SU-DHL-6 (cell line): ENCODE data around the gene TMEM59L.

Source experiments
- H2AFZ ChIP-seq: fragments of 200-600 bp; sonication (generic); 2 replicates; pipeline ENCODE4 v1.6.1; 2014; ENCODE audit warnings: low read depth, mild to moderate bottlenecking, moderate library complexity, mixed read lengths, antibody characterized with exemption, low read length; ENCODE audit not compliant: severe bottlenecking
- H3F3A ChIP-seq: fragments of 200-600 bp; shearing (Covaris generic); 2 replicates; pipeline ENCODE4 v1.6.0; 2016; ENCODE audit warnings: antibody characterized with exemption, mild to moderate bottlenecking; ENCODE audit not compliant: insufficient read depth
- H3K27ac ChIP-seq: fragments of 200-600 bp; sonication (generic); 2 replicates; pipeline ENCODE4 v1.5.1; 2016; ENCODE audit warnings: low read depth, mild to moderate bottlenecking, low read length, moderate library complexity, mixed read lengths
- H3K27me3 ChIP-seq: fragments of 200-600 bp; sonication (generic), shearing (Covaris generic); 2 replicates; pipeline ENCODE4 v1.6.0; 2014; ENCODE audit warnings: mild to moderate bottlenecking, low read length
- H3K36me3 ChIP-seq: fragments of 200-600 bp; sonication (generic); 2 replicates; pipeline ENCODE4 v1.6.1; 2014; ENCODE audit warnings: mild to moderate bottlenecking, low read length, mixed read lengths
- H3K4me2 ChIP-seq: fragments of 300-600, 200-600 bp; shearing (Covaris generic), sonication (generic); 2 replicates; pipeline ENCODE4 v1.6.0; 2014; ENCODE audit warnings: low read length, low read depth, mild to moderate bottlenecking; ENCODE audit not compliant: poor library complexity, severe bottlenecking
- H3K4me3 ChIP-seq: fragments of 200-600 bp; sonication (generic); 2 replicates; pipeline ENCODE4 v1.5.1; 2014; ENCODE audit warnings: antibody characterized with exemption, low read length, mild to moderate bottlenecking, mixed read lengths; ENCODE audit not compliant: insufficient read depth, poor library complexity, severe bottlenecking
- H3K79me2 ChIP-seq: fragments of 200-600 bp; sonication (generic); 2 replicates; pipeline ENCODE4 v1.6.1; 2014; ENCODE audit warnings: mild to moderate bottlenecking, low read length, moderate library complexity; ENCODE audit not compliant: insufficient read depth
- H3K9ac ChIP-seq: fragments of 200-600 bp; sonication (generic); 2 replicates; pipeline ENCODE4 v1.7.0; 2014; ENCODE audit warnings: mild to moderate bottlenecking, low read length
- H3K9me2 ChIP-seq: fragments of 200-600 bp; sonication (generic); replicated peaks from 2 replicates; pipeline ENCODE4 v1.6.1; 2014; ENCODE audit warnings: low read length; ENCODE audit not compliant: insufficient read depth
- H3K9me3 ChIP-seq: fragments of 200-600 bp; sonication (generic); 2 replicates; pipeline ENCODE4 v1.6.1; 2014; ENCODE audit warnings: low read length, mixed read lengths; ENCODE audit not compliant: insufficient read depth
- H4K20me1 ChIP-seq: fragments of 200-600 bp; sonication (generic); 2 replicates; pipeline ENCODE4 v1.6.1; 2014; ENCODE audit warnings: low read depth, mild to moderate bottlenecking, antibody characterized with exemption, low read length, moderate library complexity, mixed read lengths
- EZH2phosphoT487 ChIP-seq: fragments of 200-600 bp; sonication (generic), shearing (Covaris generic); conservative IDR thresholded peaks from 2 replicates; pipeline ENCODE4 v1.6.1; 2018; ENCODE audit warnings: mild to moderate bottlenecking, antibody characterized with exemption, low read length, moderate library complexity, mixed read lengths
- TF ChIP-seq, protein P1 (sequence below): fragments of 200-600 bp; sonication (generic); IDR thresholded peaks from one replicate; pipeline ENCODE4 v1.5.1; 2017; ENCODE audit warnings: antibody characterized with exemption, mild to moderate bottlenecking, low read length, moderate library complexity; ENCODE audit not compliant: insufficient read depth, poor library complexity, severe bottlenecking

Gene TMEM59L

DNA sequence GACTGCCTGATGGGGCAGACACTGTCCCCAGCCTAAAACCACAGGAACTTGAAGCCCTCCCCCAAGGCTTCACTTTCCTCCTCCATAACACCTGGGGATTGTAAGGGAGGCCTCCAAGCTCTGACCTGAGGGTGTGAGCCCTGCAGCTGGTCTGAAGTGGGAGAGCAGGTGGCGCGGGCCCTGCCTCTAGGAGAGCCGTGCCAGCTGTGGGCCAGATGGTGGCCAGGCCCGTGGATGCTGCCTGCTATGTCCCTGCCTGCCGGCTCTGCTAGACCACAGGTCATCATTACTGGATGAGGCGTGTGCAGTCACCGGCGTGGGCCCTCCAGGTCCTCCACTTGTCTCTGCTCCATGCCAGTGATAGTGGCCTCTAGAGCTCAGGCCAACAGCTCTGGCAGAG, 20.7 kb downstream of the TMEM59L start:
- Histone ChIP-seq H3K4me3 (no peak overlapping the region), H3F3A (no peaks in the 10 kb centered on the region), H3K27me3 (no peaks in the 10 kb centered on the region), H3K79me2 (no peaks in the 10 kb centered on the region), H2AFZ (no peak overlapping the region), H3K9me3 (no peaks in the 10 kb centered on the region), H3K36me3 (no peaks in the 10 kb centered on the region), H3K4me2 (no peak overlapping the region), H4K20me1 (no peaks in the 10 kb centered on the region), H3K27ac (no peak overlapping the region), H3K9me2 (no peaks in the 10 kb centered on the region), H3K9ac (no peak overlapping the region)
- no peak for TF ChIP-seq EZH2phosphoT487
- TF ChIP-seq, protein P1, sequence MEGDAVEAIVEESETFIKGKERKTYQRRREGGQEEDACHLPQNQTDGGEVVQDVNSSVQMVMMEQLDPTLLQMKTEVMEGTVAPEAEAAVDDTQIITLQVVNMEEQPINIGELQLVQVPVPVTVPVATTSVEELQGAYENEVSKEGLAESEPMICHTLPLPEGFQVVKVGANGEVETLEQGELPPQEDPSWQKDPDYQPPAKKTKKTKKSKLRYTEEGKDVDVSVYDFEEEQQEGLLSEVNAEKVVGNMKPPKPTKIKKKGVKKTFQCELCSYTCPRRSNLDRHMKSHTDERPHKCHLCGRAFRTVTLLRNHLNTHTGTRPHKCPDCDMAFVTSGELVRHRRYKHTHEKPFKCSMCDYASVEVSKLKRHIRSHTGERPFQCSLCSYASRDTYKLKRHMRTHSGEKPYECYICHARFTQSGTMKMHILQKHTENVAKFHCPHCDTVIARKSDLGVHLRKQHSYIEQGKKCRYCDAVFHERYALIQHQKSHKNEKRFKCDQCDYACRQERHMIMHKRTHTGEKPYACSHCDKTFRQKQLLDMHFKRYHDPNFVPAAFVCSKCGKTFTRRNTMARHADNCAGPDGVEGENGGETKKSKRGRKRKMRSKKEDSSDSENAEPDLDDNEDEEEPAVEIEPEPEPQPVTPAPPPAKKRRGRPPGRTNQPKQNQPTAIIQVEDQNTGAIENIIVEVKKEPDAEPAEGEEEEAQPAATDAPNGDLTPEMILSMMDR, result no peak

DNA sequence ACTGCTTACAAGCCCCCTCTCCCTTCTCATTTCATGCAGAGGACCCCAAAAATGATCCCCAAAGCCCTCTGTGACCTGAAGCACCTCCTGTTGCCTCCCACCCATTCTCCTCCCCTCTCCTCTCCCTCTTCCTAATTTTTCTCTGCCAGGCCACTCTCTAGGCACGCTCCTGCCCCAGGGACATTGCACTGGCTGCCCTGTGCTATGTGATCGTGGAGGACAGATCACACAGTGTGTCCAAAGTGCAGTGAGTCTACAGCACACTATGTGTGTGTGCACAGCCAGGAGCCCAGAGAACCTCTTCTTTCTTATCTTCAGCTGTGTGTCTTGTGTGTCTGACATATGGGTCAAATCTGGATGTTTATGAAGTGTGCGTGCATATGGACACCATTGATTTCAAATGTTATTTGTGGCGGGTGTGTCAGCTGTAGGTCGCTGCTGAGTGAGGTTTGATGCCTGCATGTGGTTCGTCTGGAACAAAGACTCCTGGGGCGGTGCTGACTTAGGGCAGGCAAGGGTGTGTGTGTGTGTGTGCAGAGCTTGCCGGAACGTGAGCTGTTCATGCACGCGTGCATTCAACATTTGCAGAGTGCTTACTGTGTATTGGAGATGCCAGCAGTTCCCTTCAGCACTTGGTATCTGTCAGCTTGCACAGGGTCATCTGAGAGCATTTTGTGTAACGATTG, 22.1 kb downstream of the TMEM59L start:
- no peaks in the 10 kb centered on the region for H4K20me1 ChIP-seq
- no peaks in the 10 kb centered on the region for H3F3A ChIP-seq
- H3K9me3 ChIP-seq, result no peaks in the 10 kb centered on the region
- H3K36me3 ChIP-seq, result no peaks in the 10 kb centered on the region
- H3K27ac ChIP-seq, result no peak overlapping the region
- no peak for TF ChIP-seq EZH2phosphoT487
- TF ChIP-seq, protein P1, result no peak
- no peaks in the 10 kb centered on the region for H3K9me2 ChIP-seq
- no peaks in the 10 kb centered on the region for H3K79me2 ChIP-seq
- H3K4me2 ChIP-seq, result no peak overlapping the region
- H3K9ac ChIP-seq, result no peak overlapping the region
- H3K27me3 ChIP-seq, result no peaks in the 10 kb centered on the region
- H2AFZ ChIP-seq, result no peak overlapping the region
- H3K4me3 ChIP-seq, result no peak overlapping the region

DNA sequence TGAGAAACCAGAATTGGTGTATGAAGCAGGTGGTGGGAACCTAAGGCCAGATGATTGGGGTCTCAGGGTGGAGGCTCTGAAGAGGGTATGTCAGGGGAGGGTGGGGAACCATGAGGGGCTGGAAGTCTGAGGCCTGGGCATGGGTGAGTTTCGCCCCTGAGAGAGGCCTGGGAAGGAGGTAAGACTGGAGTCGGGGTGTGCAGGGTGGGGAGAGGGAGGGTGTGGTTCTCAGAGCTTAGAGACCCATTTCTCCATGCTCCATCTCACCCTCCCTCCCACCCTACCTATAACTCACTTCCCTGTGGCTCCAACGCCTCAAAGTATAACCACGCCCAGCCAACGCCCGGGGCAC, 23.1 kb downstream of the TMEM59L start:
- Histone ChIP-seq H3K9me3 (no peaks in the 10 kb centered on the region), H3K79me2 (no peaks in the 10 kb centered on the region), H3K9me2 (no peaks in the 10 kb centered on the region), H3K36me3 (no peaks in the 10 kb centered on the region), H3K4me3 (no peak overlapping the region), H4K20me1 (no peaks in the 10 kb centered on the region), H3F3A (no peaks in the 10 kb centered on the region), H3K4me2 (no peak overlapping the region), H3K27me3 (no peaks in the 10 kb centered on the region), H3K27ac (no peak overlapping the region), H3K9ac (no peak overlapping the region), H2AFZ (no peak overlapping the region)
- TF ChIP-seq, protein P1, result no peak
- no peak for TF ChIP-seq EZH2phosphoT487
